BLaER1 (cell line): Measurements from ENCODE around the gene MYADML2.

Experiments
- H3K27ac ChIP-seq: shearing (Covaris generic); formaldehyde crosslinking; 2 replicates; pipeline ENCODE4 v1.8.1; 2022
- H3K27me3 ChIP-seq: shearing (Covaris generic); formaldehyde crosslinking; 2 replicates; pipeline ENCODE4 v1.8.1; 2022
- H3K36me3 ChIP-seq: shearing (Covaris generic); formaldehyde crosslinking; 2 replicates; pipeline ENCODE4 v1.8.1; 2022
- H3K4me1 ChIP-seq: shearing (Covaris generic); formaldehyde crosslinking; 2 replicates; pipeline ENCODE4 v1.8.1; 2022
- H3K4me2 ChIP-seq: shearing (Covaris generic); formaldehyde crosslinking; 2 replicates; pipeline ENCODE4 v1.8.1; 2022
- H3K4me3 ChIP-seq: shearing (Covaris generic); formaldehyde crosslinking; 2 replicates; pipeline ENCODE4 v1.8.1; 2022
- H3K9ac ChIP-seq: shearing (Covaris generic); formaldehyde crosslinking; 2 replicates; pipeline ENCODE4 v1.8.1; 2022
- H3K9me3 ChIP-seq: shearing (Covaris generic); formaldehyde crosslinking; 2 replicates; pipeline ENCODE4 v1.8.1; 2022
- H4K20me1 ChIP-seq: shearing (Covaris generic); formaldehyde crosslinking; 2 replicates; pipeline ENCODE4 v1.8.1; 2022
- Cebpa-rat ChIP-seq: shearing (Covaris generic); IDR thresholded peaks from 2 replicates; pipeline ENCODE4 v1.8.1; 2022

The MYADML2 gene, protein sequence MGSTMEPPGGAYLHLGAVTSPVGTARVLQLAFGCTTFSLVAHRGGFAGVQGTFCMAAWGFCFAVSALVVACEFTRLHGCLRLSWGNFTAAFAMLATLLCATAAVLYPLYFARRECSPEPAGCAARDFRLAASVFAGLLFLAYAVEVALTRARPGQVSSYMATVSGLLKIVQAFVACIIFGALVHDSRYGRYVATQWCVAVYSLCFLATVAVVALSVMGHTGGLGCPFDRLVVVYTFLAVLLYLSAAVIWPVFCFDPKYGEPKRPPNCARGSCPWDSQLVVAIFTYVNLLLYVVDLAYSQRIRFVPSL

GRCh38 chr17:81947189-81947588 lies at the start of gene MYADML2:
Gene MYADML2 (minus strand): TSS chr17:81947233. CDS start chr17:81941741, 5,492 bp downstream.
- Histone ChIP-seq H3K9me3 (no peaks in the 10 kb centered on the region), H3K9ac (no peak within 1 kb of the TSS), H3K4me1 (peaks cover 33% of the 10 kb centered on the region), H3K27ac (no peak within 1 kb of the TSS), H3K4me2 (no peak within 1 kb of the TSS), H3K4me3 (no peak within 1 kb of the TSS), H3K36me3 (no peaks in the 10 kb centered on the region), H4K20me1 (no peaks in the 10 kb centered on the region), H3K27me3 (no peaks in the 10 kb centered on the region)
- no peak for TF ChIP-seq Cebpa-rat

DNA sequence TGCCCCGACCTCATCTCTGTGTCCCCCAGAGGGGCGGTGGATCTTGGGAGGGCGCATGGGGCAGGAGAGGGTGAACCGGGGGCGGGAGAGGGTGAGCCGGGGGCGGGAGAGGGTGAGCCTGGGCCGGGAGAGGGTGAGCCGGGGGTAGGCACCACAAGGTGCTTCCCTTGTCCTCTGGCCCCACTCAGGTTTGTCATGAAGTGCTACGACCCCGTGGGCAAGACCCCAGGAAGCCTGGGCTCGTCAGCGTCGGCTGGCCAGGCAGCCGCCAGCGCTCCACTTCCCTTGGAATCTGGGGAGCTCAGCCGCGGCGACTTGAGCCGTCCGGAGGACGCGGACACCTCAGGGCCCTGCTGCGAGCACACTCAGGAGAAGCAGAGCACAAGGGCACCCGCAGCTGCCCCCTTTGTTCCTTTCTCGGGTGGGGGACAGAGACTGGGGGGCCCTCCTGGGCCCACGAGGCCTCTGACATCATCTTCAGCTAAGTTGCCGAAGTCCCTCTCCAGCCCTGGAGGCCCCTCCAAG lies 49.3 kb upstream of the MYADML2 start:
- Histone ChIP-seq H3K27ac (no peak overlapping the region), H3K9ac (no peak overlapping the region), H3K9me3 (no peaks in the 10 kb centered on the region), H3K4me2 (no peak overlapping the region), H3K36me3 (peaks cover 6% of the 10 kb centered on the region; the same call in 1 of the 2 replicates), H3K4me1 (peaks cover 63% of the 10 kb centered on the region), H3K4me3 (no peak overlapping the region), H3K27me3 (peaks cover 17% of the 10 kb centered on the region; the same call in 1 of the 2 replicates), H4K20me1 (peaks cover 77% of the 10 kb centered on the region)
- no peak for TF ChIP-seq Cebpa-rat

DNA sequence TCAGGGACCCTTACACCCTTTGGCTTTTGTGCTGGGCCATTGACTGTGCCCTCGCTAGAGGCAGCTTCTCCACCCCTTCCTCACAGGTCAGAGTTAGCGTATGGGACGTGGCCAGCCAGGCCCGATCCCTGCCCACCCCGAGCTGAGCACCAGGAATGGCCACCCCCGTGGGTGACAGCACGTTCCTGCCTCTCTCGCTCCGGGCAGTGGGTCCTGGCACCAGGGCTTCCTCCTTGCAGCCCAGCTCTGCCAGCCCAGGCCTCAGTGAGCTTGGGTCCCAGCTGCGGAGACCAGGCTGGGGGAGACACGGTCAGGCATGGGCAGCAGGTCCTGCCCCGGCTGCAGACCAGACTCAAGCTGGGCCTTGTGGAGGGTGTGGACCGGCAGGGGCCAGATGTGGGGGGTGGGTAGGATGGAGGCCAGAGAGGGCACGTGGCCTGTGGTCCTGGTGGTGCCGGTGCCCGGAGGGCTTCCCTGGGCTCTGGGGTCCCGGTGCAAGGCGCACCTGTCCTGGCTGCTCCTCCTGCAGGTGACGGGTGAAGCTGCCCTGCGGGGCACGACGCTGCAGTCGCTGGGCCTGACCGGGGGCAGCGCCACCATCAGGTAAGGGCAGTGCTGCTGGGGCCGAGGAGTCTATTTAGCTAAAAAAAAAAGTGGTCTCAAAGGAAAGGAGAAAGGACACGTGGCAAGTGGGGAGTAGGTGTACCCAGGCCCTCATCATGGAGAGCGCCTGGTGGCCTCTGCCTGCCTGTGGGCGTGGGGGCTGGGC lies 48.6 kb upstream of the MYADML2 start:
- H3K9ac ChIP-seq = no peak overlapping the region
- peaks cover 58% of the 10 kb centered on the region for H3K4me1 ChIP-seq
- no peak overlapping the region for H3K4me2 ChIP-seq
- H3K4me3 ChIP-seq = no peak overlapping the region
- H3K36me3 ChIP-seq = peaks cover 13% of the 10 kb centered on the region; the same call in 1 of the 2 replicates
- peaks cover 77% of the 10 kb centered on the region for H4K20me1 ChIP-seq
- peaks cover 5% of the 10 kb centered on the region; the same call in 1 of the 2 replicates for H3K9me3 ChIP-seq
- H3K27ac ChIP-seq = no peak overlapping the region
- TF ChIP-seq Cebpa-rat = no peak
- peaks cover 11% of the 10 kb centered on the region; the same call in 1 of the 2 replicates for H3K27me3 ChIP-seq

GRCh38 chr17:81994593-81995462 lies 47.8 kb upstream of the MYADML2 start:
- Histone ChIP-seq H3K27ac (no peak overlapping the region), H3K4me2 (no peak overlapping the region; the same call in 1 of the 2 replicates), H4K20me1 (peaks cover 77% of the 10 kb centered on the region), H3K9ac (no peak overlapping the region), H3K9me3 (peaks cover 8% of the 10 kb centered on the region; the same call in 1 of the 2 replicates), H3K36me3 (peaks cover 17% of the 10 kb centered on the region; the same call in 1 of the 2 replicates), H3K4me1 (peaks cover 49% of the 10 kb centered on the region), H3K4me3 (no peak overlapping the region), H3K27me3 (0 out of 2 replicates have a peak, but pooled peaks cover 8% of the 10 kb centered on the region)
- TF ChIP-seq Cebpa-rat = no peak

GRCh38 chr17:81993729-81994592 lies 46.9 kb upstream of the MYADML2 start:
- Histone ChIP-seq H3K27me3 (0 out of 2 replicates have a peak, but pooled peaks cover 5% of the 10 kb centered on the region), H4K20me1 (peaks cover 77% of the 10 kb centered on the region), H3K4me3 (no peak overlapping the region), H3K4me2 (peak overlapping the region; percentile 17; the same call in 1 of the 2 replicates), H3K9me3 (peaks cover 8% of the 10 kb centered on the region; the same call in 1 of the 2 replicates), H3K4me1 (peaks cover 41% of the 10 kb centered on the region), H3K27ac (no peak overlapping the region), H3K36me3 (peaks cover 17% of the 10 kb centered on the region; the same call in 1 of the 2 replicates), H3K9ac (no peak overlapping the region)
- TF ChIP-seq Cebpa-rat = no peak

DNA sequence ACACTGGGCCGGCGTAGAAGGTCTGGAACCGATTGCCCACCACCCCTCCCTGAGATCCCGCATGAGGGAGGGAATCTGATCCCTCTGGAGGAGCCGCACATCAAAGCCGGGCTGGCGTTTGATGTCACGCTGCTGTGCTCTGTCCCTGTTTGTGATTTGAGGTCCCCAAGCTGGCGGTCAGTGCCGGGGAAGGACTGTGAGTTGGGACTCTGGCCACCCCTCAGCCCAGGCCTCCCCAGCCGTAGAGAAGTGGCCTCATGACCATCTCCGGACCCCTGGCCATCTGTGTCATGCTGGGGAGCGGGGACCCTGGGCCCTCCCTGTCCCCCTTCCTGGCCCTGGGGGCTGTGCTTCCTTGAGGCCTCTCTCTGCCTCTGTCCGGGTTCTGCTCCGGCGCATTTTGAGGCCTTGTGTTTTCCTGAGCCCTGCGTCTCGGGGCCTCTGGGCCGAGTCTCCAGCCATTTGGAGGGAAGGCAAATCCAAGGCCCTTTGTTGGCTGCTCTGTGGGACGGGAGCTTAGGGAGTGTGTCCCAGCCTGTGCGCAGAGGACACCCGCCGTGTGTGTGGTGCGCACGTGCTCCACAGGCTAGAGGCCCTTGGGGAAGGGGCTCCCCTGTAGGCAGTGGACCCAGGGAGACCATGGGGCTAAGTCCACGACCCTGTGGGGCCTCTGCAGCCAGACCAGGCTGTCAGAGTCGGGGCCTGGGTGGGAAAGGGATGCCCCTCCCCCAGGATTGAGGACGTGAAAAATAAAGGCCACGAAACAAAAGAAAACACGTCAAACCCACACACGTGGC lies 45.5 kb upstream of the MYADML2 start:
- Histone ChIP-seq H3K4me3 (no peak overlapping the region), H3K4me2 (peak overlapping the region; percentile 30; the same call in 1 of the 2 replicates), H3K4me1 (peaks cover 31% of the 10 kb centered on the region), H4K20me1 (peaks cover 78% of the 10 kb centered on the region), H3K9me3 (peaks cover 8% of the 10 kb centered on the region; the same call in 1 of the 2 replicates), H3K27me3 (0 out of 2 replicates have a peak, but pooled peaks cover 5% of the 10 kb centered on the region), H3K27ac (no peak overlapping the region), H3K9ac (no peak overlapping the region), H3K36me3 (peaks cover 18% of the 10 kb centered on the region; the same call in 1 of the 2 replicates)
- no peak for TF ChIP-seq Cebpa-rat

GRCh38 chr17:81991684-81992305 lies 44.8 kb upstream of the MYADML2 start:
- H3K4me3 ChIP-seq = no peak overlapping the region
- no peak for TF ChIP-seq Cebpa-rat
- H3K4me2 ChIP-seq = peak overlapping the region; percentile 30
- peaks cover 22% of the 10 kb centered on the region; the same call in 1 of the 2 replicates for H3K36me3 ChIP-seq
- H3K27ac ChIP-seq = no peak overlapping the region
- peaks cover 85% of the 10 kb centered on the region for H4K20me1 ChIP-seq
- 0 out of 2 replicates have a peak, but pooled peaks cover 5% of the 10 kb centered on the region for H3K27me3 ChIP-seq
- H3K9ac ChIP-seq = no peak overlapping the region
- H3K4me1 ChIP-seq = peaks cover 38% of the 10 kb centered on the region
- H3K9me3 ChIP-seq = peaks cover 8% of the 10 kb centered on the region; the same call in 1 of the 2 replicates
